AG04450 (cell line): ENCODE results near the gene IKBIP. TPM values are rescaled to one million over a fixed set of nuclear protein-coding genes. Genes with fewer than 3 reads are reported as not detected.

Source experiments
- CTCF ChIA-PET: fragments of 300-600, 350-600 bp; formaldehyde crosslinking; extraction: SDS; loops from one replicate; lab custom pipeline; 2022; ENCODE audit warnings: antibody characterized with exemption, inconsistent platforms; lab: Charles Lee
- POLR2A ChIA-PET: fragments of 350-600 bp; formaldehyde crosslinking; extraction: SDS; loops from one replicate; lab custom pipeline; 2021; ENCODE audit warnings: antibody characterized with exemption, inconsistent platforms; lab: Yijun Ruan, JAX
- DNase-seq: peaks from one replicate; pipeline ENCODE4 v3.0.0-alpha.2; 2011; ENCODE audit warnings: low read depth, low spot score
- H3K27ac ChIP-seq: one replicate; pipeline ENCODE4 v1.5.1; 2012; ENCODE audit warnings: low read depth, low read length, control low read depth
- H3K27me3 ChIP-seq: one replicate; pipeline ENCODE4 v1.6.0; 2012; ENCODE audit warnings: low read length; ENCODE audit not compliant: control insufficient read depth, insufficient read depth
- H3K4me3 ChIP-seq: 2 replicates; pipeline ENCODE4 v1.5.1; 2011; ENCODE audit warnings: mild to moderate bottlenecking, low read depth, low read length, control low read depth
- H3K9me3 ChIP-seq: 2 replicates; pipeline ENCODE4 v1.5.1; 2012; ENCODE audit warnings: low read length; ENCODE audit not compliant: control insufficient read depth, insufficient read depth
- polyA plus RNA-seq: library from polyadenylated mRNA; depleted of rRNA; stranded (reverse); fragments of >200 nt; gene quantifications from 2 replicates; pipeline ENCODE4 v1.2.3, GENCODE V29; 2011
- TF ChIP-seq, protein P1 (sequence below): IDR thresholded peaks from 2 replicates; pipeline ENCODE4 v1.5.1; 2011; ENCODE audit warnings: low read depth, low read length, control low read depth, inconsistent platforms

The IKBIP gene
- polyA plus RNA-seq, 1 experiment, result 81.5 TPM

DNA sequence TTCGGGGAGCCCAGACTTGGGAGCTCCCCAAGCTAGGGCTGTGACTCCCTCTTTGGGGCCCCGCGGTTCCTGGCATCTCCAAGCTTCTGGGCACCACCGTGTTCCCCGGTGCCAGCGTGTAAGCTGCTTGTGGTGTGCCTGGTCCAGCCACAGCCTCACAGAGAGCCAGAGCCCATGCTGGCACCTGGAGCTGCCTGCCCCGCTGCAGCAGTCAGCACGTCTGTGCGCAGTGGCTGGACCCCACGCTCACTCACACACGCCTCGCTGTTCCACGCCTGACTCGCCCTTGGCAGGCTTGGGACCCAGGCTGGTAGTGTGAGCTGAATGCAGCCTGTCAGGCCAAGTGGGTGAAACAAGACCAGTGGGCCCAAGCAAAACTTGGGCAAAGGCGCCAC, 35.0 kb upstream of the IKBIP start:
- ChIA-PET CTCF (no interaction called here), POLR2A (no interaction called here)

DNA sequence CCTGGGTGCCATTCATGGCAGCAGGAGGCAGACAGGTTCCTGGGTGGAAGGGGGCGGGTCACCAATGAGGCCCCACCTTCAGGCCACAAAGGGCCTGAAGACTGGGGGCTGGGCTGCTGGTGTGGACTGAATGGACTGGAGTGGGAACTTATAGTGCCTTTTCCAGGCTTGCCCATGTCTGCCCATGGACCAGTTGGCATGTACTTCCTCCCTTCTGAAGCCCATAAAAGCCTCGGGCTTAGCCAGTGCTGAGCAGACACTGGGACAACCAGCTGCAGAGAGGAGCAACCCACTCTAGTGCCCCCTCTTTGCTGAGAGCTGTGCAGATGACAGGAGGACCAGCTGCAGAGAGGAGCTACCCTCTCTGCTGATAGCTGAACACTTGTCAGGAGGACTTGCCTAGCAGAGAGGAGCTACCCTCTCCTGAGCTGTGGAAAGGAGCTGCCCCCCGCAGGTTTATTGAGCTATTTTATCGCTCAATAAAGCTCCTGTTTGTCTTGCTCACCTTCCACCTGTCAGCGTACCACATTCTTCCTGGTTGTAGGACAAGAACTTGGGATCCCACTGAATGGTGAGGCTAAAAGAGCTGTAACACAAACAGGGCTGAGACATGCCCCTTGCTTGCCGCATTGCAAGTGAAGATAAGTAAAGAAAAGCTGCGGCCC, 34.5 kb upstream of the IKBIP start:
- TF ChIP-seq, protein P1, sequence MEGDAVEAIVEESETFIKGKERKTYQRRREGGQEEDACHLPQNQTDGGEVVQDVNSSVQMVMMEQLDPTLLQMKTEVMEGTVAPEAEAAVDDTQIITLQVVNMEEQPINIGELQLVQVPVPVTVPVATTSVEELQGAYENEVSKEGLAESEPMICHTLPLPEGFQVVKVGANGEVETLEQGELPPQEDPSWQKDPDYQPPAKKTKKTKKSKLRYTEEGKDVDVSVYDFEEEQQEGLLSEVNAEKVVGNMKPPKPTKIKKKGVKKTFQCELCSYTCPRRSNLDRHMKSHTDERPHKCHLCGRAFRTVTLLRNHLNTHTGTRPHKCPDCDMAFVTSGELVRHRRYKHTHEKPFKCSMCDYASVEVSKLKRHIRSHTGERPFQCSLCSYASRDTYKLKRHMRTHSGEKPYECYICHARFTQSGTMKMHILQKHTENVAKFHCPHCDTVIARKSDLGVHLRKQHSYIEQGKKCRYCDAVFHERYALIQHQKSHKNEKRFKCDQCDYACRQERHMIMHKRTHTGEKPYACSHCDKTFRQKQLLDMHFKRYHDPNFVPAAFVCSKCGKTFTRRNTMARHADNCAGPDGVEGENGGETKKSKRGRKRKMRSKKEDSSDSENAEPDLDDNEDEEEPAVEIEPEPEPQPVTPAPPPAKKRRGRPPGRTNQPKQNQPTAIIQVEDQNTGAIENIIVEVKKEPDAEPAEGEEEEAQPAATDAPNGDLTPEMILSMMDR, result no peak
- ChIA-PET CTCF (interaction anchor here (0.8 kb wide), 1 partner anchor 112 kb away, joined by 4 read pairs; no protein-coding TSS in a partner anchor), POLR2A (interaction anchor here (0.6 kb wide), 1 partner anchor 9 kb away, joined by 3 read pairs; no protein-coding TSS in a partner anchor)
- DNase-seq, result no peak
- Histone ChIP-seq H3K27me3 (no peaks in the 10 kb centered on the region), H3K27ac (no peak overlapping the region), H3K4me3 (no peak overlapping the region), H3K9me3 (no peaks in the 10 kb centered on the region)

More for the DNA sequence above, 35.0 kb upstream of the IKBIP start:
- Histone ChIP-seq H3K27ac (no peak overlapping the region), H3K4me3 (no peak overlapping the region), H3K27me3 (no peaks in the 10 kb centered on the region), H3K9me3 (no peaks in the 10 kb centered on the region)
- TF ChIP-seq, protein P1, result no peak
- DNase-seq, result no peak

DNA sequence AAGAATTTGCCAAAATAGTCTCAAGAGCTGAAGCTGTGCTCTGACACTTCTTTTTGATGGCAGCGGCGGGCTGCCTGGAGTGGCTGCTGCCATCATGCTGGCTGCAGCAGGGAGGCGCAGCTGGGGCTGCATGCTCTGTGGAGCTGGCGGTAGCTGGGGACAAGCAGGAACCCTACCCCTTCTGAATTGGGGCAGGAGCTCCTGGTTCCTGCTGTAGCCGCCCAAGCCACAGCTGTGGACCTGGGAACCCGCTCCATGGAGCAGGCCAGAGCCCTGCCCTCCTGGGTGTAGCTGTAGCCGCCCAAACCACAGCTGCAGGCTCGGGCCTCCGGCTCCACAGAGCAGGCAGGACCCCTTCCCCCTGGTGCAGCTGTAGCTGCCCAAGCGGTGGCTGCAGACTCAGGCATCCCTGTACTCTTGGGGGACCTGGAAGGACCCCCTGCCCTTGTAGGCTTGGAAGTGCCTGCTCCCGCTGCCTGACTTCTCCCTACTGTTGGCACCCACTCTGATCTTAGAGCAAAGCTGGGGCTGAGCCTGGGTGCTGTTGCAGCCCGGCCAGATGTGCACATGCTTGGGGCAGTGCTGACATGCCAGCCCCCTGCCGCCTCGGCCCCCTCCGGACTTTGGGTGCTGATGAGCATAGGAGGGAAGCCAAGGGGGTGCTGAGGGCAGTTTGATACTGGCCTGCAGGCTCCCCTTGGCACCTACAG, 33.8 kb upstream of the IKBIP start:
- ChIA-PET POLR2A (interaction anchor here (0.6 kb wide), 1 partner anchor 9 kb away, joined by 3 read pairs; no protein-coding TSS in a partner anchor), CTCF (interaction anchor here (0.8 to 1.5 kb wide), 2 partner anchors 112 to 321 kb away, joined by 4 to 5 read pairs; no protein-coding TSS in a partner anchor)
- no peaks in the 10 kb centered on the region for H3K27me3 ChIP-seq
- no peaks in the 10 kb centered on the region for H3K9me3 ChIP-seq
- H3K4me3 ChIP-seq, result no peak overlapping the region
- no peak overlapping the region for H3K27ac ChIP-seq
- DNase-seq, result no peak
- TF ChIP-seq, protein P1, result no peak

DNA sequence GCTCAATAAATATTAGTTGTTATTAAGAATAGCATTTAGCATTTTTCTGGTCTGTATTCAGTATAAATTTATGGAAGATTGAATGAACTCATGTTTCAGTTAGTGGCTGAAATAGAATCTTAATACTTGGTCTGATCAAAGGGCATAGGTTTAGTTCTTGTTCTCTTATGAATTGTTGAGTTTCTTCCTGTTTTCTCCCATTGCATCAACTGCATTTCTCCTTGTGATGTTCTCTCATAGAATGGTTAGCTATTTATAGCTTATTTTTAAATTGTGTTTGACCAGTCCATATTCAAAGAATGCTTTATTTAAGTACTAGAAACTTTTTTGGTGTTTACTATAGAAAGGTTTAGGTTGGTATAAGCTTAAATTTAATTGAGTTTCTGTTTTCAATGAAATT, 30.3 kb upstream of the IKBIP start:
- Histone ChIP-seq H3K27me3 (no peaks in the 10 kb centered on the region), H3K9me3 (no peaks in the 10 kb centered on the region), H3K27ac (no peak overlapping the region), H3K4me3 (no peak overlapping the region)
- TF ChIP-seq, protein P1, result no peak
- POLR2A ChIA-PET, result no interaction called here
- CTCF ChIA-PET, result interaction anchor here (0.9 to 1.5 kb wide), 2 partner anchors 25 to 324 kb away, joined by 3 read pairs; no protein-coding TSS in a partner anchor
- no peak for DNase-seq

DNA sequence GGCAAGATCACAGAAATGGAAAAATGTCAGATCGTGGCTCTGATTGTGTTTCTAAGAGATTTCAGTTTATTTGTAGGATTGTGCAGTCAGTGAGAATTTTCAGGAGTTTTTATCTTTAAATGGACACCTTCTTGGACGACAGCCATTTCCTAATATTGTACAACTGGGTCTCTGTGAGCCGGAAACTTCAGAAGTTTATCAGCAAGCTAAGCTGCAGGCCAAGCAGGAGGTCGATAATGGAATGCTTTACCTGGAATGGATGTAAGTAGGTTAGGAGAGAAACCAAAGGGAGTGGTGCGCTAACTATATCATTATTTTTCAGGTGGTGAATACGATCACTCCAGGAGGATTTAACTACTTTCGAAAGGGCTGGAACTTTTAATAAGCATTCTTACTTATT, 26.9 kb upstream of the IKBIP start:
- TF ChIP-seq, protein P1, result no peak
- H3K9me3 ChIP-seq, result no peaks in the 10 kb centered on the region
- no peak overlapping the region for H3K27ac ChIP-seq
- no peaks in the 10 kb centered on the region for H3K27me3 ChIP-seq
- ChIA-PET POLR2A (no interaction called here), CTCF (interaction anchor here (1.4 to 2.2 kb wide), 3 partner anchors 17 to 105 kb away, joined by 3 to 8 read pairs (median 5); no protein-coding TSS in a partner anchor)
- no peak for DNase-seq
- no peak overlapping the region for H3K4me3 ChIP-seq
